Liver (tissue), 3 donors: ENCODE results near the gene IFT74.

ENCODE experiments used
- EGR1 ChIP-seq, 2 donors: IDR thresholded peaks; 2 replicates each; pipeline ENCODE4 v1.6.1; 2016 to 2018; ENCODE audit warnings: antibody characterized with exemption in 2 of 2, low read depth in 2 of 2
- FOXA1 ChIP-seq: IDR thresholded peaks from 2 replicates; pipeline ENCODE4 v1.6.1; 2016; ENCODE audit warnings: antibody characterized with exemption
- HNF4G ChIP-seq: IDR thresholded peaks from 2 replicates; pipeline ENCODE4 v1.6.1; 2016; ENCODE audit warnings: antibody characterized with exemption
- JUND ChIP-seq, 2 donors: IDR thresholded peaks; 2 replicates each; pipeline ENCODE4 v1.6.1; 2016; ENCODE audit warnings: antibody characterized with exemption in 2 of 2
- REST ChIP-seq: IDR thresholded peaks from 2 replicates; pipeline ENCODE4 v1.6.1; 2016; ENCODE audit warnings: antibody characterized with exemption, mild to moderate bottlenecking
- SP1 ChIP-seq: IDR thresholded peaks from 2 replicates; pipeline ENCODE4 v1.6.1; 2018; ENCODE audit warnings: antibody characterized with exemption, mild to moderate bottlenecking
- TAF1 ChIP-seq: conservative IDR thresholded peaks from 2 replicates; pipeline ENCODE4 v1.6.1; 2016; ENCODE audit warnings: antibody characterized with exemption, mild to moderate bottlenecking
- YY1 ChIP-seq: IDR thresholded peaks from 2 replicates; pipeline ENCODE4 v1.6.1; 2016; ENCODE audit warnings: antibody characterized with exemption, mild to moderate bottlenecking
- ZBTB33 ChIP-seq: IDR thresholded peaks from 2 replicates; pipeline ENCODE4 v1.6.1; 2016; ENCODE audit warnings: antibody characterized with exemption
- TF ChIP-seq, protein P1 (sequence below): fragments of 150-350 bp; IDR thresholded peaks from 2 replicates; pipeline ENCODE4 v1.5.1; 2017; ENCODE audit warnings: improper control_type of control experiment, low read depth, low read length; ENCODE audit not compliant: missing input control
- TF ChIP-seq, protein P2 (sequence below): IDR thresholded peaks from 2 replicates; pipeline ENCODE4 v1.6.1; 2016; ENCODE audit warnings: antibody characterized with exemption
- TF ChIP-seq, protein P3 (sequence below): IDR thresholded peaks from 2 replicates; pipeline ENCODE4 v1.6.1; 2016; ENCODE audit warnings: antibody characterized with exemption
- donor health status: healthy.
- donor health status: healthy.

DNA sequence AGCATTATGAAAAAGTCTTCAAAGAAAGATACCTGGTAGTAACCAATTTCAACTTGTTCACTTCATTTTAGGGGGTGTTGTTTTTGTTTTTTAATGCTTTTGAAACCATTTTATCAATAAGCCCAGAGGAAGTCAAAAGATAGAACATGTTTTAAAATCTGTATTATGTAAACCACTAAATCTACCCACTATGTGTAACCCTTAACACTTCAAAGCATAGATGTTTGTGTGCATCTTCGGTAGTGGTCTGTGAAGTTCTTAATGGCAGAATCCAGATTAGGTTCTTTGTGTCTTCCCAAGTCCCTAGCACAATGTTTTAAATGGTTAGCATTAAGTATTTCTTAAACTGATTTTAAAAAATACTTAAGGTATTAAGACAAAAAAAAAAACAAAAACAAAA is 15.4 kb upstream of the IFT74 start:
- no peak for TF ChIP-seq TAF1
- TF ChIP-seq, protein P1, sequence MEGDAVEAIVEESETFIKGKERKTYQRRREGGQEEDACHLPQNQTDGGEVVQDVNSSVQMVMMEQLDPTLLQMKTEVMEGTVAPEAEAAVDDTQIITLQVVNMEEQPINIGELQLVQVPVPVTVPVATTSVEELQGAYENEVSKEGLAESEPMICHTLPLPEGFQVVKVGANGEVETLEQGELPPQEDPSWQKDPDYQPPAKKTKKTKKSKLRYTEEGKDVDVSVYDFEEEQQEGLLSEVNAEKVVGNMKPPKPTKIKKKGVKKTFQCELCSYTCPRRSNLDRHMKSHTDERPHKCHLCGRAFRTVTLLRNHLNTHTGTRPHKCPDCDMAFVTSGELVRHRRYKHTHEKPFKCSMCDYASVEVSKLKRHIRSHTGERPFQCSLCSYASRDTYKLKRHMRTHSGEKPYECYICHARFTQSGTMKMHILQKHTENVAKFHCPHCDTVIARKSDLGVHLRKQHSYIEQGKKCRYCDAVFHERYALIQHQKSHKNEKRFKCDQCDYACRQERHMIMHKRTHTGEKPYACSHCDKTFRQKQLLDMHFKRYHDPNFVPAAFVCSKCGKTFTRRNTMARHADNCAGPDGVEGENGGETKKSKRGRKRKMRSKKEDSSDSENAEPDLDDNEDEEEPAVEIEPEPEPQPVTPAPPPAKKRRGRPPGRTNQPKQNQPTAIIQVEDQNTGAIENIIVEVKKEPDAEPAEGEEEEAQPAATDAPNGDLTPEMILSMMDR = no peak
- no peak for TF ChIP-seq JUND (IDR thresholded peaks at IDR 0.05)
- no peak for TF ChIP-seq YY1
- TF ChIP-seq EGR1 (IDR thresholded peaks at IDR 0.05; ENCODE audit: low read depth in 2 of 2) = no peak
- TF ChIP-seq SP1 = no peak
- TF ChIP-seq, protein P2, sequence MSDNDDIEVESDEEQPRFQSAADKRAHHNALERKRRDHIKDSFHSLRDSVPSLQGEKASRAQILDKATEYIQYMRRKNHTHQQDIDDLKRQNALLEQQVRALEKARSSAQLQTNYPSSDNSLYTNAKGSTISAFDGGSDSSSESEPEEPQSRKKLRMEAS = no peak
- no peak for TF ChIP-seq HNF4G
- TF ChIP-seq ZBTB33 = no peak
- TF ChIP-seq REST = no peak
- TF ChIP-seq, protein P3, sequence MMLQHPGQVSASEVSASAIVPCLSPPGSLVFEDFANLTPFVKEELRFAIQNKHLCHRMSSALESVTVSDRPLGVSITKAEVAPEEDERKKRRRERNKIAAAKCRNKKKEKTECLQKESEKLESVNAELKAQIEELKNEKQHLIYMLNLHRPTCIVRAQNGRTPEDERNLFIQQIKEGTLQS = no peak
- no peak for TF ChIP-seq FOXA1
